Calu3 (cell line): ENCODE data around the gene CPXM1. TPM values are rescaled to one million over a fixed set of nuclear protein-coding genes. Genes with fewer than 3 reads are reported as not detected.
"Not testable (repeated sequence)": the region's sequence is repeated elsewhere in the genome, so short reads cannot be mapped to it uniquely, and the experiment has no call there.

ENCODE experiments used
- BruUV-seq: library from RNA; stranded (reverse); fragments of 400-500 nt; replicated peaks from 2 replicates; lab custom pipeline; 2021; lab: Mats Ljungman, UMichigan
- CTCF ChIA-PET: fragments of 300-600 bp; sonication (Branson Sonifier 250); formaldehyde crosslinking; loops from one replicate; lab custom pipeline; 2022; ENCODE audit warnings: antibody characterized with exemption; lab: Charles Lee
- DNase-seq: peaks from one replicate; pipeline ENCODE4 v3.0.0; 2022
- H3K27ac Mint-ChIP-seq: one replicate; pipeline ENCODE4 v1.8.0; 2022; ENCODE audit warnings: mixed read lengths; ENCODE audit not compliant: unreplicated experiment
- H3K27me3 Mint-ChIP-seq: one replicate; pipeline ENCODE4 v1.8.0; 2022; ENCODE audit warnings: mixed read lengths; ENCODE audit not compliant: unreplicated experiment
- H3K36me3 Mint-ChIP-seq: one replicate; pipeline ENCODE4 v1.8.0; 2022; ENCODE audit warnings: mild to moderate bottlenecking, moderate library complexity, mixed read lengths; ENCODE audit not compliant: insufficient read depth, unreplicated experiment
- H3K4me1 Mint-ChIP-seq: one replicate; pipeline ENCODE4 v1.8.0; 2022; ENCODE audit warnings: mild to moderate bottlenecking, low read depth, mixed read lengths; ENCODE audit not compliant: unreplicated experiment
- H3K4me3 Mint-ChIP-seq: one replicate; pipeline ENCODE4 v1.8.0; 2022; ENCODE audit warnings: mild to moderate bottlenecking, low read depth, moderate library complexity, mixed read lengths; ENCODE audit not compliant: unreplicated experiment
- H3K9me3 Mint-ChIP-seq: one replicate; pipeline ENCODE4 v1.8.0; 2022; ENCODE audit warnings: low read depth, mixed read lengths; ENCODE audit not compliant: unreplicated experiment
- intact Hi-C: fragments of 100-400 bp; cut with micrococcal nuclease; formaldehyde crosslinking; loops from one replicate; pipeline ENCODE4 v1.10.0; 2022; ENCODE audit not compliant: unreplicated experiment
- total RNA-seq: library from RNA; stranded (reverse); gene quantifications from 2 replicates; pipeline ENCODE4 v1.2.3, GENCODE V29; 2022
- TF ChIP-seq, protein P1 (sequence below): fragments of 200-600 bp; IDR thresholded peaks from one replicate; pipeline ENCODE4 v1.8.0; 2022; ENCODE audit warnings: antibody characterized with exemption; ENCODE audit not compliant: unreplicated experiment

The CPXM1 gene
- total RNA-seq, 1 experiment from 2014 or later: 0.14 TPM

DNA sequence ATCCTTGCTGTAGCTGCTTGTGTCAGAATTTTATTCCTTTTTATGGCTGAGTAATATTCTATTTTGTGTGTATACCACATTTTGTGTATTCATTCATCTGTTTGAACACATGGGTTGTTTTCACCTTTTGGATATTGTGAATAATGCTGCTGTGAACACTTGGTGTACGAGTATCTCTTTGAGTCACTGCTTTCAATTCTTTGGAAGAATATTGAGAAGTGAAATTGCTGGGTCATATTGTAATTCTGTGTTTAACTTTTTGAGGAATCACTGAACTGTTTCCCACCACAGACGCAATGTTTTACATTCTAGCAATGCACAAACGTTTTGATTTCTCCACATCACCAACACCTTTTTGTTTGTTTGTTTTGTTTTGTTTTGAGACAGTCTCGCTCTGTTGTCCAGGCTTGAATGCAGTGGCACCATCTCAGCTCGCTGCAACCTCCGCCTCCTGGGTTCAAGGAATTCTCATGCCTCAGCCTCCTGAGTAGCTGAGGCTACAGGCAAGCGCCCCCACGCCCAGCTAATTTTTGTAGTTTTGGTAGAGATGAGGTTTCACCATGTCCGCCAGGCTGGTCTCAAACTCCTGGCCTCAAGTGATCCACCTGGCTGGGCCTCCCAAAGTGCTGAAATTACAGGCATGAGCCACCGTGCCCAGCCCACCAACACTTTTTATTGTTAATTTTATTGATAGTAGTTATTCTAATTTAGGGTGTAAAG, 21.7 kb downstream of the CPXM1 start:
- Mint-ChIP-seq H3K27me3 (peaks cover 21% of the 10 kb centered on the region), H3K27ac (no peak overlapping the region), H3K4me1 (no peaks in the 10 kb centered on the region), H3K36me3 (no peaks in the 10 kb centered on the region), H3K4me3 (no peak overlapping the region), H3K9me3 (no peaks in the 10 kb centered on the region)
- CTCF ChIA-PET: interaction anchor here (1.0 kb wide), 1 partner anchor 15 kb away, joined by 5 read pairs; no protein-coding TSS in a partner anchor
- intact Hi-C loops: no loop called here
- no TSS peak for BruUV-seq
- DNase-seq: no peak
- TF ChIP-seq, protein P1, sequence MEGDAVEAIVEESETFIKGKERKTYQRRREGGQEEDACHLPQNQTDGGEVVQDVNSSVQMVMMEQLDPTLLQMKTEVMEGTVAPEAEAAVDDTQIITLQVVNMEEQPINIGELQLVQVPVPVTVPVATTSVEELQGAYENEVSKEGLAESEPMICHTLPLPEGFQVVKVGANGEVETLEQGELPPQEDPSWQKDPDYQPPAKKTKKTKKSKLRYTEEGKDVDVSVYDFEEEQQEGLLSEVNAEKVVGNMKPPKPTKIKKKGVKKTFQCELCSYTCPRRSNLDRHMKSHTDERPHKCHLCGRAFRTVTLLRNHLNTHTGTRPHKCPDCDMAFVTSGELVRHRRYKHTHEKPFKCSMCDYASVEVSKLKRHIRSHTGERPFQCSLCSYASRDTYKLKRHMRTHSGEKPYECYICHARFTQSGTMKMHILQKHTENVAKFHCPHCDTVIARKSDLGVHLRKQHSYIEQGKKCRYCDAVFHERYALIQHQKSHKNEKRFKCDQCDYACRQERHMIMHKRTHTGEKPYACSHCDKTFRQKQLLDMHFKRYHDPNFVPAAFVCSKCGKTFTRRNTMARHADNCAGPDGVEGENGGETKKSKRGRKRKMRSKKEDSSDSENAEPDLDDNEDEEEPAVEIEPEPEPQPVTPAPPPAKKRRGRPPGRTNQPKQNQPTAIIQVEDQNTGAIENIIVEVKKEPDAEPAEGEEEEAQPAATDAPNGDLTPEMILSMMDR: no peak

DNA sequence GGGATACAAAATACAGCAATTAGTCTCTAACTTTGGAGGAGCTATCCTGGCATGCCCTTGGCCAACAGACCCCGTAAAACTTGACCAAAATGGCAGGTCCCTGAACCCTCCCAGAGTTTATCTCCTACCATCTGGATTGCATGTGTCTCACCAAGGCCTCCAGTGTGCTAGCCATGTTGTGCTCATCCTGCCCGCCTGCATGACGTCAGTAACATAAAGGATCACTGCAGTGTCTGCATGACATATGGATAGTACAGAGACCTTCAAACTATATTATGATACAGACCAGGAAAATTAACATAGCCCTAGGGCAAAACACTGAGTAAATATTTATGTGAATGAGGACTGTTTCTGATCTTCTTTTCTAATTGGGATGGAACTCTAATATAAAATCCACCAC, 25.3 kb downstream of the CPXM1 start:
- H3K27ac Mint-ChIP-seq: no peak overlapping the region
- no peaks in the 10 kb centered on the region for H3K4me1 Mint-ChIP-seq
- TF ChIP-seq, protein P1: no peak
- no peaks in the 10 kb centered on the region for H3K36me3 Mint-ChIP-seq
- intact Hi-C loops: no loop called here
- DNase-seq: no peak
- no peak overlapping the region for H3K4me3 Mint-ChIP-seq
- H3K27me3 Mint-ChIP-seq: no peaks in the 10 kb centered on the region
- BruUV-seq: no TSS peak
- CTCF ChIA-PET: no interaction called here
- H3K9me3 Mint-ChIP-seq: no peaks in the 10 kb centered on the region

DNA sequence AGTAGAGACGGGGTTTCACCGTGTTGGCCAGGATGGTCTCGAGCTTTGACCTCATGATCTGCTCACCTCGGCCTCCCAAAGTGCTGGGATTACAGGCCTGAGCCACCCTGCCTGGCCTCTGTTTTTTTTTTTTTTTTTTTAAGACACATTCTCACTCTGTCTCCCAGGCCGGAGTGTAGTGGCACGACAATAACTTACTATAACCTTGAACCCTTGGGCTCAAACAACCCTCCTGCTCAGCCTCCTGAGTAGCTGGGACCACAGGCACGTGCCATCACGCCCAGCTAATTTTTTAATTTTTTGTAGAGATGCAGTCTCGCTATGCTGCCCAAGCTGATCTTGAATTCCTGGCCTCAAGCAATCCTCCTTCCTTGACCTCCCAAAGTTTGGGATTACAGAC, 26.6 kb downstream of the CPXM1 start:
- Mint-ChIP-seq H3K27me3 (no peaks in the 10 kb centered on the region), H3K36me3 (no peaks in the 10 kb centered on the region), H3K9me3 (no peaks in the 10 kb centered on the region), H3K4me1 (no peaks in the 10 kb centered on the region), H3K4me3 (no peak overlapping the region), H3K27ac (no peak overlapping the region)
- CTCF ChIA-PET: no interaction called here
- intact Hi-C loops: no loop called here
- no TSS peak for BruUV-seq
- TF ChIP-seq, protein P1: no peak
- no peak for DNase-seq

DNA sequence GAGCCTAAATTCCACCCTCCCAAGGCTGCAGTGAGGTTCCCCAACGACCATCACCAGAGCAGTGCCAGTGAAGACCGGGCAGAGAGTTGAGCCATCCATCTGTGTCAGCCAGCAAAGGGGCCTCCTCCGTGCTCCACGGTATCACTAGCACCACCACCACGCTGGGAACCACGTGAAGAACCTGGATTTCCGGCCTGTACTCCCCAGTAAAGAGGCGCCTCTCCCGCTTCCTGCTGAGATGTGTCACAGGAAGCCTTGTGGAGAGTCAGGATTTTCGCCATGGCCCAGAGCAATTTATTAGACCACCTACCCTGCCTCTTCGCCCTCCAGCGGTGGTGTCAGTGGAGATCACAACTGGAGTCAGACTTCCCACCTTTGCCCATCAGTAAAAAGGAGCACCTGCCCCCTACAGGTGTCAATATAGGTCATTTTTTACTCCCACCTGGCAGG, 28.8 kb downstream of the CPXM1 start:
- no peak for DNase-seq
- TF ChIP-seq, protein P1: no peak
- no TSS peak for BruUV-seq
- Mint-ChIP-seq H3K4me3 (no peak overlapping the region), H3K27ac (no peak overlapping the region), H3K27me3 (no peaks in the 10 kb centered on the region), H3K4me1 (peaks cover 14% of the 10 kb centered on the region), H3K36me3 (no peaks in the 10 kb centered on the region), H3K9me3 (no peaks in the 10 kb centered on the region)
- intact Hi-C loops: no loop called here
- CTCF ChIA-PET: no interaction called here

DNA sequence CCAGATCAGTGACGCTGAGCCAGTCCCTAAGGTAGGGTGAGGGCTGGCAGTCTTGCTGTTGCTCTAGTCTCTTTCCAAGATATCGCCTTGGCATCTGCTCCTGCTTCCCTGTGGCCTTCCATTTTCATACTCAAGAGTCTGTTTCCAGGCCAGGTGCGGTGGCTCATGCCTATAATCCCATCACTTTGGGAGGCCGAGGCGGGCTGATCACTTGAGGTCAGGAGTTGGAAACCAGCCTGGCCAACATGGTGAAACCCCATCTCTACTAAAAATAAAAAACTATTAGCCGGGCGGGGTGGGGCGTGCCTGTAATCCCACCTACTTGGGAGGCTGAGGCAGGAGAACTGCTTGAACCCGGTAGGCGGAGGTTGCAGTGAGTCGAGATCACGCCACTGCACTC, 30.3 kb downstream of the CPXM1 start:
- H3K36me3 Mint-ChIP-seq, H3K27ac Mint-ChIP-seq, intact Hi-C loops, H3K4me3 Mint-ChIP-seq, CTCF ChIA-PET, DNase-seq, H3K27me3 Mint-ChIP-seq, H3K9me3 Mint-ChIP-seq, BruUV-seq: not testable (repeated sequence)
- H3K4me1 Mint-ChIP-seq: peaks cover 14% of the 10 kb centered on the region
